Measurements from ENCODE around the gene IFT57. TPM values are rescaled to one million over a fixed set of nuclear protein-coding genes. Genes with fewer than 3 reads are reported as not detected.

Gene IFT57
- total RNA-seq, 1 donor from 2014 or later: 17.9 TPM

- Histone ChIP-seq H3K36me3 (ENCODE audit: control insufficient read depth, insufficient read depth, low read length) (no peaks in the 10 kb centered on the region), H3K27me3 (ENCODE audit: control insufficient read depth, insufficient read depth, low read length) (no peaks in the 10 kb centered on the region), H3K4me3 (ENCODE audit: low read depth, low read length) (no peak overlapping the region)
- no peak for DNase-seq (ENCODE audit: low read depth)
- TF ChIP-seq CTCF (IDR thresholded peaks at IDR 0.05; ENCODE audit: insufficient read depth, low read length, poor library complexity, severe bottlenecking): no peak
Measured at GRCh38 chr3:108251265-108251664, 29.0 kb upstream of the IFT57 start.

- Histone ChIP-seq H3K27me3 (ENCODE audit: control insufficient read depth, insufficient read depth, low read length) (no peaks in the 10 kb centered on the region), H3K36me3 (ENCODE audit: control insufficient read depth, insufficient read depth, low read length) (no peaks in the 10 kb centered on the region), H3K4me3 (ENCODE audit: low read depth, low read length) (no peak overlapping the region)
- DNase-seq (ENCODE audit: low read depth): peak; percentile 1
- no peak for TF ChIP-seq CTCF (IDR thresholded peaks at IDR 0.05; ENCODE audit: insufficient read depth, low read length, poor library complexity, severe bottlenecking)
Measured at GRCh38 chr3:108250626-108251025, 28.4 kb upstream of the IFT57 start.

- Histone ChIP-seq H3K36me3 (ENCODE audit: control insufficient read depth, insufficient read depth, low read length) (no peaks in the 10 kb centered on the region), H3K4me3 (ENCODE audit: low read depth, low read length) (no peak overlapping the region), H3K27me3 (ENCODE audit: control insufficient read depth, insufficient read depth, low read length) (no peaks in the 10 kb centered on the region)
- no peak for DNase-seq (ENCODE audit: low read depth)
- no peak for TF ChIP-seq CTCF (IDR thresholded peaks at IDR 0.05; ENCODE audit: insufficient read depth, low read length, poor library complexity, severe bottlenecking)
Measured at GRCh38 chr3:108243243-108243642, 21.0 kb upstream of the IFT57 start.

GRCh38 chr3:108242776-108243175, 20.6 kb upstream of the IFT57 start:
- no peaks in the 10 kb centered on the region for H3K27me3 ChIP-seq (ENCODE audit: control insufficient read depth, insufficient read depth, low read length)
- no peak for TF ChIP-seq CTCF (IDR thresholded peaks at IDR 0.05; ENCODE audit: insufficient read depth, low read length, poor library complexity, severe bottlenecking)
- DNase-seq (ENCODE audit: low read depth): no peak
- H3K4me3 ChIP-seq (ENCODE audit: low read depth, low read length): no peak overlapping the region
- no peaks in the 10 kb centered on the region for H3K36me3 ChIP-seq (ENCODE audit: control insufficient read depth, insufficient read depth, low read length)

GRCh38 chr3:108241721-108242120, 19.5 kb upstream of the IFT57 start:
- no peak overlapping the region for H3K4me3 ChIP-seq (ENCODE audit: low read depth, low read length)
- H3K36me3 ChIP-seq (ENCODE audit: control insufficient read depth, insufficient read depth, low read length): no peaks in the 10 kb centered on the region
- no peaks in the 10 kb centered on the region for H3K27me3 ChIP-seq (ENCODE audit: control insufficient read depth, insufficient read depth, low read length)
- DNase-seq (ENCODE audit: low read depth): no peak
- TF ChIP-seq CTCF (IDR thresholded peaks at IDR 0.05; ENCODE audit: insufficient read depth, low read length, poor library complexity, severe bottlenecking): no peak

GRCh38 chr3:108241146-108241545, 18.9 kb upstream of the IFT57 start:
- H3K4me3 ChIP-seq (ENCODE audit: low read depth, low read length): no peak overlapping the region

More at GRCh38 chr3:108241146-108241545, 18.9 kb upstream of the IFT57 start:
- no peak for DNase-seq (ENCODE audit: low read depth)
- no peak for TF ChIP-seq CTCF (IDR thresholded peaks at IDR 0.05; ENCODE audit: insufficient read depth, low read length, poor library complexity, severe bottlenecking)
- H3K36me3 ChIP-seq (ENCODE audit: control insufficient read depth, insufficient read depth, low read length): no peaks in the 10 kb centered on the region
- H3K27me3 ChIP-seq (ENCODE audit: control insufficient read depth, insufficient read depth, low read length): no peaks in the 10 kb centered on the region

Data from kidney epithelial cell (primary cell).